ENCODE data around the gene SLC24A3. TPM values are rescaled to one million over a fixed set of nuclear protein-coding genes. Genes with fewer than 3 reads are reported as not detected.

Gene SLC24A3
- total RNA-seq, 1 experiment from 2014 or later = not detected

GRCh38 chr20:19528286-19529030 lies 316.0 kb downstream of the SLC24A3 start:
- TF ChIP-seq POLR2AphosphoS5 (IDR thresholded peaks at IDR 0.05; ENCODE audit: low read depth, low read length) (no peak), REST (IDR thresholded peaks at IDR 0.05; ENCODE audit: insufficient read depth in 1 of 2, low read depth in 2 of 2, low read length in 1 of 2) (no peak)
- H3K27me3 ChIP-seq (ENCODE audit: control insufficient read depth, insufficient read depth, low read length) = peaks cover 3% of the 10 kb centered on the region; the same call in 1 of the 2 replicates
- BruUV-seq (replicated peaks) = no TSS peak
- in situ Hi-C loops (cut with HindIII; ENCODE audit: low pct_unique_long_range_greater_than_20kb, low sequenced_read_pairs) (no loop called here), intact Hi-C loops (cut with micrococcal nuclease; ENCODE audit: unreplicated experiment) (no loop called here)
- no peak overlapping the region for H3K4me3 ChIP-seq (ENCODE audit: low read depth in 2 of 2, low read length in 2 of 2)
- ChIA-PET CTCF (no interaction called here), POLR2A (no interaction called here)
- H3K36me3 ChIP-seq (ENCODE audit: control insufficient read depth, insufficient read depth, low read length) = no peaks in the 10 kb centered on the region
- H3K9me3 ChIP-seq (ENCODE audit: control insufficient read depth, insufficient read depth, low read depth, low read length) = no peaks in the 10 kb centered on the region
- DNase-seq (ENCODE audit: low read depth, low spot score) = no peak
- ATAC-seq = no peak
- no peak overlapping the region for H3K27ac ChIP-seq (ENCODE audit: low read length)
- H3K4me1 ChIP-seq (ENCODE audit: control insufficient read depth, insufficient read depth, low read length) = no peaks in the 10 kb centered on the region

- no peak overlapping the region for H3K4me3 ChIP-seq (ENCODE audit: low read depth in 2 of 2, low read length in 2 of 2)
- intact Hi-C loops (cut with micrococcal nuclease; ENCODE audit: unreplicated experiment) (no loop called here), in situ Hi-C loops (cut with HindIII; ENCODE audit: low pct_unique_long_range_greater_than_20kb, low sequenced_read_pairs) (no loop called here)
- H3K9me3 ChIP-seq (ENCODE audit: control insufficient read depth, insufficient read depth, low read depth, low read length) = no peaks in the 10 kb centered on the region; the same call in 1 of the 2 replicates
- H3K27ac ChIP-seq (ENCODE audit: low read length) = no peak overlapping the region
- H3K27me3 ChIP-seq (ENCODE audit: control insufficient read depth, insufficient read depth, low read length) = peaks cover 3% of the 10 kb centered on the region; the same call in 1 of the 2 replicates
- POLR2A ChIA-PET = no interaction called here
- CTCF ChIA-PET = no interaction called here
- ATAC-seq (no peak), DNase-seq (ENCODE audit: low read depth, low spot score) (no peak)
- no peaks in the 10 kb centered on the region for H3K4me1 ChIP-seq (ENCODE audit: control insufficient read depth, insufficient read depth, low read length)
- no TSS peak for BruUV-seq (replicated peaks)
- H3K36me3 ChIP-seq (ENCODE audit: control insufficient read depth, insufficient read depth, low read length) = no peaks in the 10 kb centered on the region
- no peak for TF ChIP-seq CTCF (IDR thresholded peaks at IDR 0.05)
- no peak for TF ChIP-seq POLR2AphosphoS5 (IDR thresholded peaks at IDR 0.05; ENCODE audit: low read depth, low read length)
- no peak for TF ChIP-seq REST (IDR thresholded peaks at IDR 0.05; ENCODE audit: insufficient read depth in 1 of 2, low read depth in 2 of 2, low read length in 1 of 2)
- TF ChIP-seq SIN3A (IDR thresholded peaks at IDR 0.05; ENCODE audit: borderline replicate concordance, insufficient read depth, low read depth, low read length) = no peak
- TF ChIP-seq TCF7L2 (IDR thresholded peaks at IDR 0.05; ENCODE audit: low read depth, low read length) = no peak
Observed at GRCh38 chr20:19530006-19530405, 317.6 kb downstream of the SLC24A3 start.

Measured in Panc1 (cell line).